ENCODE data around the gene GPRASP1. TPM values are rescaled to one million over a fixed set of nuclear protein-coding genes. Genes with fewer than 3 reads are reported as not detected.

The GPRASP1 gene
- total and polyA plus RNA-seq, 2 donors (not counting 1 experiment from before 2014, with no cell fraction given), result 1.6 to 5.8 TPM

- TF ChIP-seq EZH2 (IDR thresholded peaks at IDR 0.05; ENCODE audit: low read length, missing control alignments) (no peak), CTCF (conservative IDR thresholded peaks at IDR 0.05 in 1 of 2, IDR thresholded peaks at IDR 0.05 in 1 of 2; ENCODE audit: low read depth in 1 of 2, low read length in 2 of 2) (no peak)
Observed at GRCh38 chrX:102606115-102606514, 45.2 kb upstream of the GPRASP1 start.

GRCh38 chrX:102610905-102611304 lies 40.4 kb upstream of the GPRASP1 start:
- H3K79me2 ChIP-seq (ENCODE audit: control insufficient read depth, insufficient read depth, low read length), result no peaks in the 10 kb centered on the region
- no peaks in the 10 kb centered on the region for H3K9me3 ChIP-seq (ENCODE audit: control insufficient read depth, insufficient read depth, low read depth, low read length)
- H3K4me2 ChIP-seq (ENCODE audit: extremely low read depth, insufficient read depth, low read length), result no peak overlapping the region
- no peak for DNase-seq (ENCODE audit: low read depth in 2 of 2)
- no peak overlapping the region for H3K27ac ChIP-seq (ENCODE audit: insufficient read depth, low read length)
- H3K27me3 ChIP-seq (ENCODE audit: control insufficient read depth, insufficient read depth, low read length), result no peaks in the 10 kb centered on the region
- H3K4me1 ChIP-seq (ENCODE audit: control insufficient read depth, extremely low read depth, insufficient read depth, low read length), result no peaks in the 10 kb centered on the region
- H2AFZ ChIP-seq (ENCODE audit: low read length), result no peak overlapping the region
- no peaks in the 10 kb centered on the region for H3K36me3 ChIP-seq (ENCODE audit: control insufficient read depth, insufficient read depth, low read length)
- H3K9ac ChIP-seq (ENCODE audit: insufficient read depth, low read length), result no peak overlapping the region
- no peak overlapping the region for H3K4me3 ChIP-seq (replicated peaks in 1 of 4; ENCODE audit: control extremely low read depth in 1 of 4, insufficient read depth in 1 of 4, low read depth in 3 of 4, low read length in 4 of 4)
- TF ChIP-seq CTCF (conservative IDR thresholded peaks at IDR 0.05 in 1 of 2, IDR thresholded peaks at IDR 0.05 in 1 of 2; ENCODE audit: low read depth in 1 of 2, low read length in 2 of 2), result no peak
- TF ChIP-seq EZH2 (IDR thresholded peaks at IDR 0.05; ENCODE audit: low read length, missing control alignments), result no peak
- H4K20me1 ChIP-seq (ENCODE audit: control insufficient read depth, extremely low read depth, insufficient read depth, low read length), result no peaks in the 10 kb centered on the region

More at GRCh38 chrX:102606115-102606514, 45.2 kb upstream of the GPRASP1 start:
- DNase-seq (ENCODE audit: low read depth in 2 of 2), result no peak
- Histone ChIP-seq H3K4me2 (ENCODE audit: extremely low read depth, insufficient read depth, low read length) (no peak overlapping the region), H3K9ac (ENCODE audit: insufficient read depth, low read length) (no peak overlapping the region), H4K20me1 (ENCODE audit: control insufficient read depth, extremely low read depth, insufficient read depth, low read length) (no peaks in the 10 kb centered on the region), H2AFZ (ENCODE audit: low read length) (no peak overlapping the region), H3K9me3 (ENCODE audit: control insufficient read depth, insufficient read depth, low read depth, low read length) (no peaks in the 10 kb centered on the region), H3K27me3 (ENCODE audit: control insufficient read depth, insufficient read depth, low read length) (no peaks in the 10 kb centered on the region), H3K27ac (ENCODE audit: insufficient read depth, low read length) (no peak overlapping the region), H3K36me3 (ENCODE audit: control insufficient read depth, insufficient read depth, low read length) (no peaks in the 10 kb centered on the region), H3K79me2 (ENCODE audit: control insufficient read depth, insufficient read depth, low read length) (no peaks in the 10 kb centered on the region), H3K4me1 (ENCODE audit: control insufficient read depth, extremely low read depth, insufficient read depth, low read length) (no peaks in the 10 kb centered on the region), H3K4me3 (replicated peaks in 1 of 4; ENCODE audit: control extremely low read depth in 1 of 4, insufficient read depth in 1 of 4, low read depth in 3 of 4, low read length in 4 of 4) (no peak overlapping the region)

DNA sequence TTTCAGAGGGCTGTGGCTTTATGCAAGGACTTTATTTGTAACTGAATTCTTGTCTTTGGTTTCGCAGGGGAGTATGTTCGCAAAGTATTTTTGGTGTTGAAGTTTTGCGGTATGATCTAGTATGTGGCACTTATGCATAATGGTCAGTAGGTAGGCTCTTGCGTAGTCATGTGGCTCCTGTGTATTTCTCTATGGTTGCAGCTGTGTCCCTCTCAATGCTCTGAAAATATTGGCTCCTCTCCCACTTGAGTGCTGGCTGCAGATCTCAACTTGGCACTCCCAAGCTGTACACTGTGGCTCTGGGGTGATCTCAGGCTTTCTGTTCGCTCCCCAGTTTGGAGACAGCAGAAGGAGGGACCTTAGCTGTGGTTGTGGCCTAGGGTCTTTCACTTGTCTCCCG lies 27.2 kb upstream of the GPRASP1 start:
- DNase-seq (ENCODE audit: low read depth in 2 of 2), result peak in 1 of 2 donors; percentile 51
- H4K20me1 ChIP-seq (ENCODE audit: control insufficient read depth, extremely low read depth, insufficient read depth, low read length), result no peaks in the 10 kb centered on the region
- H2AFZ ChIP-seq (ENCODE audit: low read length), result no peak overlapping the region
- no peaks in the 10 kb centered on the region for H3K27me3 ChIP-seq (ENCODE audit: control insufficient read depth, insufficient read depth, low read length)
- no peaks in the 10 kb centered on the region for H3K4me1 ChIP-seq (ENCODE audit: control insufficient read depth, extremely low read depth, insufficient read depth, low read length)
- no peaks in the 10 kb centered on the region for H3K79me2 ChIP-seq (ENCODE audit: control insufficient read depth, insufficient read depth, low read length)
- H3K4me3 ChIP-seq (replicated peaks in 1 of 4; ENCODE audit: control extremely low read depth in 1 of 4, insufficient read depth in 1 of 4, low read depth in 3 of 4, low read length in 4 of 4), result no peak overlapping the region
- no peaks in the 10 kb centered on the region for H3K36me3 ChIP-seq (ENCODE audit: control insufficient read depth, insufficient read depth, low read length)
- H3K9me3 ChIP-seq (ENCODE audit: control insufficient read depth, insufficient read depth, low read depth, low read length), result no peaks in the 10 kb centered on the region
- no peak overlapping the region for H3K27ac ChIP-seq (ENCODE audit: insufficient read depth, low read length)
- no peak overlapping the region for H3K9ac ChIP-seq (ENCODE audit: insufficient read depth, low read length)
- TF ChIP-seq CTCF (conservative IDR thresholded peaks at IDR 0.05 in 1 of 2, IDR thresholded peaks at IDR 0.05 in 1 of 2; ENCODE audit: low read depth in 1 of 2, low read length in 2 of 2) (no peak), EZH2 (IDR thresholded peaks at IDR 0.05; ENCODE audit: low read length, missing control alignments) (no peak)
- no peak overlapping the region for H3K4me2 ChIP-seq (ENCODE audit: extremely low read depth, insufficient read depth, low read length)

Data from fibroblast of lung (primary cell).